Measurements from ENCODE around the gene MOV10.
"Not testable (repeated sequence)": the region's sequence is repeated elsewhere in the genome, so short reads cannot be mapped to it uniquely, and the experiment has no call there.

Gene MOV10

GRCh38 chr1:112674440-112674985 is at the start of gene MOV10:
MOV10 (plus strand) TSS chr1:112674659; CDS start chr1:112674913, 254 bp downstream.
- DNase-seq, result peak; percentile 14 to 46

GRCh38 chr1:112625696-112626095 is 48.8 kb upstream of the MOV10 start:
- DNase-seq, result no peak

- no peak for DNase-seq
Measured at GRCh38 chr1:112626193-112626592, 48.3 kb upstream of the MOV10 start.

GRCh38 chr1:112626887-112627286 is 47.6 kb upstream of the MOV10 start:
- DNase-seq, result no peak

GRCh38 chr1:112628516-112628915 is 45.9 kb upstream of the MOV10 start:
- DNase-seq, result no peak

- DNase-seq, result no peak
Measured at GRCh38 chr1:112629256-112629655, 45.2 kb upstream of the MOV10 start.

GRCh38 chr1:112633628-112634027 is 40.8 kb upstream of the MOV10 start:
- DNase-seq, result no peak

- DNase-seq, result no peak
Measured at GRCh38 chr1:112634367-112634766, 40.1 kb upstream of the MOV10 start.

GRCh38 chr1:112636056-112636455 is 38.4 kb upstream of the MOV10 start:
- DNase-seq, result no peak

- no peak for DNase-seq
Measured at GRCh38 chr1:112636597-112637253, 37.7 kb upstream of the MOV10 start.

GRCh38 chr1:112637254-112638109 is 37.0 kb upstream of the MOV10 start:
- DNase-seq, result no peak

- DNase-seq, result no peak
Measured at GRCh38 chr1:112638110-112638428, 36.4 kb upstream of the MOV10 start.

GRCh38 chr1:112640437-112640836 is 34.0 kb upstream of the MOV10 start:
- DNase-seq, result not testable (repeated sequence)

GRCh38 chr1:112643080-112643479 is 31.4 kb upstream of the MOV10 start:
- no peak for DNase-seq

GRCh38 chr1:112646225-112646624 is 28.2 kb upstream of the MOV10 start:
- no peak for DNase-seq

GRCh38 chr1:112651205-112651604 is 23.3 kb upstream of the MOV10 start:
- no peak for DNase-seq

- no peak for DNase-seq
Measured at GRCh38 chr1:112665857-112666256, 8.6 kb upstream of the MOV10 start.

- DNase-seq, result no peak
Measured at GRCh38 chr1:112666946-112667345, 7.5 kb upstream of the MOV10 start.

- DNase-seq, result no peak
Measured at GRCh38 chr1:112672009-112672408, 2.5 kb upstream of the MOV10 start.

- no peak for DNase-seq
Measured at GRCh38 chr1:112672842-112673241, 1.6 kb upstream of the MOV10 start.

- peak in 1 of 2 experiments; percentile 31 for DNase-seq
Measured at GRCh38 chr1:112673592-112674439, 643 bp upstream of the MOV10 start.

- peak; percentile 44 for DNase-seq
Measured at GRCh38 chr1:112674986-112675727, 698 bp downstream of the MOV10 start.
